NCI-H2107 (cell line): Measurements from ENCODE around the gene KRTAP2-4.
"Not testable (repeated sequence)": the region's sequence is repeated elsewhere in the genome, so short reads cannot be mapped to it uniquely, and the experiment has no call there.

Experiments
- DNase-seq: peaks from one replicate; lab custom pipeline; 2025; lab: John Stamatoyannopoulos, UW

Gene KRTAP2-4

GRCh38 chr17:41071606-41072360 lies 6.1 kb upstream of the KRTAP2-4 start:
- DNase-seq, result no peak

- no peak for DNase-seq
Measured at GRCh38 chr17:41069031-41069430, 3.4 kb upstream of the KRTAP2-4 start.

- DNase-seq, result no peak
Measured at GRCh38 chr17:41067281-41067680, 1.6 kb upstream of the KRTAP2-4 start.

- not testable (repeated sequence) for DNase-seq
Measured at GRCh38 chr17:41065016-41065689, 526 bp downstream of the KRTAP2-4 start.

- DNase-seq, result no peak
Measured at GRCh38 chr17:41064301-41064700, 1.4 kb downstream of the KRTAP2-4 start.

- no peak for DNase-seq
Measured at GRCh38 chr17:41063449-41063848, 2.2 kb downstream of the KRTAP2-4 start.

GRCh38 chr17:41061964-41062363 lies 3.7 kb downstream of the KRTAP2-4 start:
- DNase-seq, result no peak

- no peak for DNase-seq
Measured at GRCh38 chr17:41060052-41060604, 5.6 kb downstream of the KRTAP2-4 start, which contains the start of gene KRTAP2-3. TSS of gene KRTAP2-3 (minus strand) at chr17:41060114. CDS start at chr17:41060050, 64 bp downstream.

GRCh38 chr17:41059276-41060051 lies 6.2 kb downstream of the KRTAP2-4 start:
- not testable (repeated sequence) for DNase-seq

- DNase-seq, result no peak
Measured at GRCh38 chr17:41058741-41059140, 6.9 kb downstream of the KRTAP2-4 start.

GRCh38 chr17:41057547-41057946 lies 8.1 kb downstream of the KRTAP2-4 start:
- no peak for DNase-seq

- not testable (repeated sequence) for DNase-seq
Measured at GRCh38 chr17:41055130-41055529, 10.5 kb downstream of the KRTAP2-4 start, which contains the start of gene KRTAP2-2. TSS of gene KRTAP2-2 (minus strand) at chr17:41055230. CDS start at chr17:41055211, 19 bp downstream.

GRCh38 chr17:41054556-41054955 lies 11.1 kb downstream of the KRTAP2-4 start:
- DNase-seq, result not testable (repeated sequence)

- DNase-seq, result no peak
Measured at GRCh38 chr17:41054025-41054424, 11.7 kb downstream of the KRTAP2-4 start.

- no peak for DNase-seq
Measured at GRCh38 chr17:41052566-41052965, 13.1 kb downstream of the KRTAP2-4 start.

- no peak for DNase-seq
Measured at GRCh38 chr17:41049110-41049509, 16.6 kb downstream of the KRTAP2-4 start.

GRCh38 chr17:41048441-41048840 lies 17.2 kb downstream of the KRTAP2-4 start:
- no peak for DNase-seq

GRCh38 chr17:41046735-41047465 lies 18.8 kb downstream of the KRTAP2-4 start, which contains the start of gene KRTAP2-1:
TSS of gene KRTAP2-1 (minus strand) at chr17:41047316. CDS start at chr17:41047267, 49 bp downstream.
- DNase-seq, result not testable (repeated sequence)

GRCh38 chr17:41042953-41043352 lies 22.7 kb downstream of the KRTAP2-4 start:
- DNase-seq, result no peak

- DNase-seq, result not testable (repeated sequence)
Measured at GRCh38 chr17:41040783-41041571, 24.7 kb downstream of the KRTAP2-4 start, which contains the start of gene KRTAP1-1. TSS of gene KRTAP1-1 (minus strand) at chr17:41041450. CDS start at chr17:41041397, 53 bp downstream.
